GM19351 (cell line): ENCODE results near the gene LRP8.

Experiments used
- ATAC-seq: cut with Tn5 transposase; IDR thresholded peaks from one replicate; pipeline ENCODE4 v1.9.1; 2021; ENCODE audit warnings: mild to moderate bottlenecking, moderate library complexity; ENCODE audit not compliant: unreplicated experiment

LRP8 gene

DNA sequence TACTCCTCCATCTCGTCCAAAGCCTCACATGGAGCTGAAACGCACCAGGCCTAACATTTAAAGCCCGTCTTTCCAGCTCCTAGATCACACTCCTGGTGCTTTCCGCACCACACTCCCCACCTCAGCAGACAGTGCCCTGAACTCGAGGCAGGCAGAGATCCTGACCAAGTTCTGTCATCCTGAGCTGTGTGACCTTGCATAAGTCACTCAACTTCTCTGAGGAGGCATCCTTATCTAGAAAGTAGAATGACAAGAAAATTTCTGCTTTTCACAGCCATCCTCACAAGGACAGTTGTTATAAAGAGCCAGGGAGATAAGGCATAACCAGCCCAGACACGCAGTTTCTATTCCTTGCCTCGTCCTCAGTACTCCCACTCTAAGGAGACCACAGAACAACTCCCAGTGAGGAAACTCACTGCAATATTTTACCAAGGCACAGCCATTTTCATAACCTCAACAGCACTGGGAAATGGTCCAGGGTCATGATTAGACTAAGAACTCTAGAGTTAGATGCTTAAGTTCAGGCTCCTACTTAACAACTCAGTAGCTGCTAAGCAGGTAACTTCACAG lies 3.1 kb downstream of the LRP8 start:
- no peak for ATAC-seq

DNA sequence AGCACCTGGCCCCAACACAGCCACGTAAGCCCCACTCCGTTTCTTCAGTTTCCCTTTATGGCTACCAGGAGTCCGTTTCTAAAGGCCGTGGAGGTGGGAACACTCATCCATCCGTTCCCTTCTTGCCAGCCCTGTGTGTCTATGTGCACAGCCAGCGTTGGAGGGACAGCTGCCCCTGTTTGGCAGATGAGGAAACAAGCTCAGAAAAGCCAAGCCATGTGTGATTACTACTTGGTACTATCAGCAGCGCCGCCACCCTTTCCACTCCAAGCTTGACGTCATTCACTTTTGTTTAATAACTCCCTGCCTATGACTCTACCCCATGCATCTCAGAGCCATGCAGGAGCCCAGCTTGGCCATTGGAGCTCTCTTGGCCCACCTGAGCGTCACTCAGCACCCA lies 3.5 kb downstream of the LRP8 start:
- no peak for ATAC-seq

DNA sequence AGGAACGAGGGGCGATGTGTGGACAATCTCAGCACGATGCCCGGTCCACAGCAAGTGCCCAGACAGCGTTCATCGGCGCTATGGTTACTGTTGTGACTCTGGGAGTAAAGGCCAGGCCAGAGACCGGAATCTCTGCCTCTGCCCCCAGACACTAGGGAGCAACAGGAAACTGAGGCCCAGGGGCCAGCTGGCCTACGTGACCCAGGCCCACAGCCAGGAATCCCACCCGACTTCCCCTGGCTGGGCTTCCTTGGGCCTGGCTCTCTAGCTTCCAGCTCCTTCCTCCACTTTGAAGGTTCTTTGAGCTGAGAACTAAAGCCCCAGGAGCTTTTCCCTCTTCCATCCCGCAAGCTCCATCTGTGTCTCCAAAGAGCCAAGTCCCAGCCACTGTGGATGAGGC lies 4.6 kb downstream of the LRP8 start:
- ATAC-seq = no peak

DNA sequence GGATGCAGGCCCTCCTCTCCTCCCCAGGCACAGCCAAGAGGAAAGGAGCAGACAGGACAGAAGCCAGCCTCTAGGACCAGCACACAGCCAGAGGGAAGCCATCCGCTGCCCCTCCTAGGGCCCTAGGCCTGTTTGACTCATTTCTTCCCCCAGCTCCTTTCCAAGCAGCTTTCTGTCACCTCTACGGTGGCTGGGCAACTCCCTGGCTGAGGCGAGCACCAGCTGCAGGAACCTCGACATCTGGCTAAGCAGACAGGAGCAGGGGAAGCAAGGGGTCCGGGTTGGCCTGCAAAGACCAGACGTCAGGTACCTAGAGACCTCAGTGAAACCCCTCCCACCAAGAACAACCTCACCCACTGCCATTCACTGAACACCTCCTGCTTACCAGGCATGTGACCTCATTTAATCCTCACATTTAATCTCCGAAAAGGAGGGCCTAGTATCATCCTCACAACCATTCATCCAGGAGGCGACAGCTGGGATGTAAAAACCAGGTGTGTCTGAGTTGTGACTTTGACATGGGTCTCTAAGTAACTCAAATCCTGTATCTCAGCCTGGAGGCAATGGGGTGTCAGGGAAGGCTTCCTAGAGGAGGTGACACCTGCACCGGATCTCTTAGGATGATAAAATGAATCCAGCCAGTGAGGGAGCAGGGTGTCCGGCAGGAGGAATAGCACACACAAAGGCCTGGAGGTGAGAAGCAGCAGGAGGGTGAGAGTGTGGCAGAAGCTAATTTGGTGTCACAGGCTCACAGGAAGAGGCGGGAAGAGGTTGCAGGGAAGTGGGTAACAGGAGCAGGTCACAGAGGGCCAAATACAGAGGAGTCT lies 5.9 kb downstream of the LRP8 start:
- no peak for ATAC-seq

DNA sequence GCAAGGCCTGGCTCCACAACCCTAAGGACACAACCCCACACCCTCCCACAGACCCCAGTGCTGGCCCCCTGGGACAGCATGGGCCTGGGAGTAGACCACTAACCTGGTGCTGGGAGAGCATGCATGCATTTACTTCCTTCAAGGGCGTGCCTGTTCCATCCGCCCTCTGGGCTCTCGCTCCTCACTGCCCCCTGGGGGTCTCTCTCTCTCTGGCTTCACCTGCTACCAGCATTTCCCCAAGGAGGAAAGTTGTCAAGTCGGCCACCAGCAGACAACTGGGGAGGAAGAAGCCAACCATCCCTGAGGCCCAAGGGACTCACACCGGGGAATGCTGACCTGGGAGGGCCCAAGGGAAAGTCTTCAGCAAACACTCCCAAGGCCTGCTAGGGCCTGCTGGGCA lies 6.5 kb downstream of the LRP8 start:
- no peak for ATAC-seq

DNA sequence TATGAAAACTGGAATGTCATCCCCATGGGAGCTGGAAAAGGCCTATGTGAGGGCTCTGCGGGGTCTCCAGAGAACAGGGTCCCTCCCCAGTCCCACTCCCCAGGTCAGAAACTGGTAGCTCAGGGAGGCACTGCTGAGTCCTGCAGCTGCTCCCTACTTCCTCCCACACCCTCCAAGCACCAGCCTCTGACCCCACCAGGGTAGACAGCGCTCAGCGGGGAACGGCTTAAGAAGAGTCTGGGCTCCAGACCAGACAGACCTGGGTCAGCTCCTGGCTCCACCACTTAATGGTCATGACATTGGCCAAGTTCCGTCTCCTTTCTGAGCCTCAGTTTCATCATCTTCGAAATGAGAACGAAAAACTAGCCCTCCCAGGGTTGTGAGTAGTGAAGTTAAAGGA lies 7.2 kb downstream of the LRP8 start:
- ATAC-seq = no peak

DNA sequence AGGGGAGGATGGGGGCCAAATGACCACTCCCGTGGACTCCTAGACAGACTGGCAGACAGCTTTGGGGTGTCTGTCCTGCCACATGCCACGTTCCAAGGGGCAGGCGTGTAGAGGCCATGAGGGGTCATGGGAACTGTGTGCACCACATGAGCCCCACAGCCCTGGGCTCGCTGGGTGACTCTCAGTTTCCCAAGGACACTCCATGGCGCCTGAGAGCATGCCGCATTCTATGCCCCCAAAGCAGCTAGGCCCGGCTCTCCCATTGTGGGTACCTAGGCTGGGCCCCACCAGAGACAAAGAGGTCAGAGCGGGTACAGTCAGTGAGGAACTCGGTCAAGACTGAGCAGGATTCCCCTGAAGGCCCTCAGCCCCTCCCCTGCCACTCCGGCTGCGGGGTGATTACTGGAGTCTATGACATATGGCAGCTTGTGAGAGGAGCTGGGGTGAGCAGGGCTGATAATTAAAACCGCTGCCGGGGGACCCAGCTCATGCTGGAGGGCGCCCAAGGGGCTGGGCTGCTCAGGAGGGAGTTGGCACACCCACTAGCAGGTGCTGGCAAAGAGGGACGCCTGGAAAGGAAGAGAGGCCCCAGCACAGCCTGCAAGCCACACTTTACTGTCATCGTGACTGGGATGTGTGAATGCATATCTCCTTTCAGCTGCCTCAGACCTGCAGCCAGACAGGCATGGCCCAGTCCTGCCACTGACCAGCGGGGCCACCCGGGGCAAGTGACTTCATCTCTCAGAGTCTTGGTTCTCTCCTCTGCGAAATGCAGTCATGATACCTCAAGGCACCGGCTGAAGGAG lies 8.4 kb downstream of the LRP8 start:
- ATAC-seq = no peak

DNA sequence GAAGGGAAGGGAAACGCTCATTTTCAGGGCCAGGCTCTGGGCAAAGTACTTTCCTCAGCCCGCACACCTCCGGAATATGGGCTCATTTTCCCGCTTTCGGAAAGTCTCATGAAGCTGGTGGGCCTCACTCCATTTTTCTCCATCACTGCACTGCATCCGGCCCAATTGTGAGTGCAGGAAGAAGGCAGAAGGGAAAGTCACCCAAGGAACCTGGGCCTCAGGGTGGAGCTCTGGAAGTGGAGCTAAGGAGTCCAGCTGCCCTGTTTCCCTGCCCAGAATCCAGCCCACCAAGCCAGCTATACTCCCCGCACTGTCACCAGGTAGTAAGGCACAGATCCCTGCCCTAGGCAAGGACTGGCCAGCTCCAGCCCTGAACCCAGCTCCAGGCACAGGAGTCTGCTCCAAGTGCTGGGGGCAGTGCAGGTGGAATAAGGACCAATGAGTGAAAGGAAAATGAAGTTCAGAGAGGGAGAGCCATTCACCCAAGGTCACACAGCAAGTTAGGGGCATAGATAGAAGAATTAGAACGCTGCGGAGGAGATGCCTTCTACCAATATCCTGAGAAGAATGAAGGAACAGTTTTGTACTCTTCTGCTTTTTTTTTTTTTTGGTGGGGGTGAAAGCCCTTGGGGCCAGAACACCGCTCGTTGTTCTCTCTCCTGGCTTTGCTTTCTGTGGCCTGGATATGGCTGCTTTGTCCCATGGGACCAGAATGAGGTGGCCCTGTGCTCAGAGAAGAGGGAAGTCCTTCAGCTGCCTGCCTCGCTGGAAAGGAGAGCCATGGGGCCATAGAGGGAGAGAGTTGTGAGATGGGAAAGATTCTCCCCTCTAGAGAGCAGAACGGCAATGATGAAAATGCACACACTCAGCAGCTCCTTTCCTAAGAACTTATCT lies 10.0 kb downstream of the LRP8 start:
- no peak for ATAC-seq

DNA sequence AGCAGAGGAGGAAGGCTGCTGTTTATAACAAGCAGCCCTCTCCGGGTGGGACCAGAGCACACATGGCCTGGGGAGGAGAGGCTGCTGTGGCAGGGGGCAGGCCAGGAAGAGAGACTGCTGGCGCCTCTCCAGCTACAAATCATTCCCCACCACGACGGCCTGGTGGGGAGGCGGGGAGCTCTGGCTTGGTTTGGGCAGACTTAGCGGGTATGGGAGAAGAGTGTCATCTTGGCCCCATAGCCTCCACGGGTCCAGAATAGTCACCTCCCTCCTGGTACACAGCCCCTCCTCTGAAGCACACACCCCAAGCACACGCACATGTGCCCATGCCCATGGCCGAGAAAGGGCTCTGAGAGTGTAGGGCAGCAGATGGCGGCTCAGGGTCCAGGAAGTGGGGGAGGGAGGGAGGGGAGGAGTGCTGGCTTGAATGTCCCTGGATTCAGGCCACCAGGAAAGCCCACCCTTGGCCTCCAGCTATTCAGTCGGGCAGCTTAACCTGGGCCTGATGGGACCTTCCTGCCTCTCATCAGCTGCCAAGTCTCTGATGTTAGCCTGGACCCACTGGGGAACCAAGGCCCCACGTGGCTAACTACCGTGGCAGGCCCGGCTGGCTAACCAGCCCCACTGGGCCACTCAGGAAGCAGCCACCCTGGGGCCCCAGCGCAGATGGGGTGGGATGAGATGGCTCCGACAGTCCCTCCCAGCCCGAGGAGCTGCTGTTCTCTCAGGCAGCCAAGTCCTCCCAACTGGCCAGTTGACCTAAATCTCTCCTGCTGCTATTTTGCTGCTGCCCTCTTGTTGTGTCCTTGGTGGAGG lies 10.9 kb downstream of the LRP8 start:
- no peak for ATAC-seq

DNA sequence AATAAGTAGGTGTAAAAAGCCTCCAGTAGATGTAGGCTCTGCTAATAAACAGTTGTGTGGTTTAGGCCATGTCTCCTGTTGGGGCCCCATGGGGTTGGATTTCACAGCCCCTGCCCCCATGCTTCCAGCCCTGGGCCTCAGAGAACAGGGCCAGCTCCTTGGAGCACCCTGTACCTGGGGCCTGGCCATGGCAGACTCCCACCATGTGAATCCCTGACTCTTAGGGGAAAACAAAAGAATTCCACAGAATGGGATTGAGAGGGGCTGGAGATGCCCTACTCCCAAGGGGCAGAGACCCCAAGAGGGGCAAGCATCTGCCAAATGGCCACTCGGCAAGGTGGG lies 11.5 kb downstream of the LRP8 start:
- no peak for ATAC-seq

DNA sequence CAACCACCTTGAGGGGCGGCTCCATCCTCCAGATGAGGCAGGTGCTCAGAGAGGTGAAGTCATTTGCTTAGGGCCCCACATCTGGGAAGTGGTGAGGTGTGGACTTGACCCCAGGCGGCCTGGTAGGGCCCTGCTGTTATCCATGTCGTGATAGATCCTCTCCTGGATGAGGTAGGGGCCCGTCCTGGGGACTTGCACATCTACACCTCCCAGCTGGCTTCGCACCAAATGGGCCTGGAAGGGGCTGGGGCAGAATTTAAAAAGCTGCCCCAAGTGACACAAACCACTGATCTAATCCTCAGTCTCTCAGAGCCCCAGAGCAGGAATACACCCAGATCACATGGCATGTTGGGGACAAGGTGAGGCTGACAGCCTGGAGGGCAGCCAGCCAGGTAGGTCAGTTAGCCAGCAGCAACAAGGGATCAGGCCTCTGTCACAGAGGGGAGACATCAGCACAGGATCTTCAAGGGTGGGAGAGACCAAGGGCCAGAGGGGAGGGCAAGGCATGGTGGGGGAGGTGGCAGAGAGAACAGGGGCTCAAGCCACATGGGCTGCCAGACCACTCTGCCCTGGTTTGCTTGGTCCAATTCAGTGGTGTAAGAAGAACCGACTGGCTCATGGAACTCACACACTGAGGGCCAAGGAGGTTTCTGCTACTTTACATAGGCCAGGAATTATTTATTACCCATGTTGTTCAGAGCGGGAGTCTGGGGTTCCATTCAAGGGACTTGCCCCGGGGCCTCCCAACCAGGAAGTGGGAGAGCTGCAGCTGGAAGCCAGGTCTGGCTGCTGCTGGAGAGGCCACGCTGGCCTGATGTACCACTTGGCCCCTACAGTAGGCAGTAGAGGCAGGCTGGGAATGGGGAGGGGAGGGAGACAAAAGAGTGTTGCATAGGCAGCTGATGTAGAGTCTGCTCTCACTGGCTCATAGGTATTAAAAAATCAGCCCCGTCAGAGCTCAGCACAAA lies 12.1 kb downstream of the LRP8 start:
- ATAC-seq = no peak

DNA sequence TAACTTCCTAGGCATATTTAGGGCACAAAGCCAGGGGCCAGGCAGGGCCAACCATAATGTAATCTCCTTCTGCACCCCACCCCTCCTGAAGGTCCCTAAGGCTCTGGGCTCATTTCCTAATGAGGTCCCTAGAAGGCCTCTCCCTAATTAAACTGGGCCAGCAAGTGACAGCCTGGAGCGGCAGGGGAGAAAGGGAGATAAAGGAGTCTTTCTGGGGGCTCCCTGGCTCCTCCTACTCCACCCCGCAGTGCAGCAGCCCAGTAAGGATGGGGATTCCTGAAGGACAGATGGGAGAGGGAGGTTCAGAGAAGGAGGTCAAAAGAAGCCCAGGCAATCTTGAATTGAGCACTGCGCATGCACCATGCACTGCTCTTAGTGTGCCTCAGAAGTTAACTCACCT lies 12.8 kb downstream of the LRP8 start:
- ATAC-seq = no peak

DNA sequence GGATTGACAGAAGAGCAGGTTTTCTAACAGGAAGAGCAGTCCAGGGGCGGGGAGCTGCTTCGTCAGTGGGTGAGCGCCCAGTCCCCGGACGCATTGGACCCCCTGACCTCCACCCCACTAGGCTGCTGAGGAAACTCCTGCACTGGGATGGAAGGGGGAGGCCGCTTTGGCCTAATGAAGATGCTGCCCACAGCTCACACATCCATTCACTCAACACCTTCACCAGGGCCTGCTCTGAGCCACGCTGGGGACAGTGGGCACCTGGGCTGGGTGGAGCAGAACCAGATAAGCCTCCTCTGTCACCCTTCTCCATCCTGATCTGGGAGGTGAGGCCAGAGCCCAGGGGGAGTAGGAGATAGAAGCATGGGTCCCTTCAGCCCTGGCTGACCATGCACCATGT lies 13.3 kb downstream of the LRP8 start:
- no peak for ATAC-seq

DNA sequence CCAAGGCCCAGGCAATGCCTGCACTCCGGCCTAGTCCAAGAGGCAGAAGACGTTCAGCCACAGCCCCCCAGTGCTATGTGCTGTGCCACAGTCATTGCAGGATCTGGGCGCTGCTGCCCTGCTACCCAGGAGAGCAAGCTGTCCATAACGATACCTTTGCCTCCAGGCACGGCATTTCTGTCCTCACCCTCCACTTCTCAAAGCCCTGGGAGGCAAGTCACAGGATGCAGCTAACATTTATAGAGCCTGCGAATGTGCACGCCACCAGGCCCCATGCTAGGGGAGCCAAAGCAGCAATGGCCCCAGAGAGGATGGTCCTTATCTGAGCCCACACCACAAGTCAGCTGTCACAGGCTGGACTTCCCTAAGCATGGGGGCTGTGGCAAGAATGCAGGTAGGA lies 13.8 kb downstream of the LRP8 start:
- ATAC-seq = no peak

DNA sequence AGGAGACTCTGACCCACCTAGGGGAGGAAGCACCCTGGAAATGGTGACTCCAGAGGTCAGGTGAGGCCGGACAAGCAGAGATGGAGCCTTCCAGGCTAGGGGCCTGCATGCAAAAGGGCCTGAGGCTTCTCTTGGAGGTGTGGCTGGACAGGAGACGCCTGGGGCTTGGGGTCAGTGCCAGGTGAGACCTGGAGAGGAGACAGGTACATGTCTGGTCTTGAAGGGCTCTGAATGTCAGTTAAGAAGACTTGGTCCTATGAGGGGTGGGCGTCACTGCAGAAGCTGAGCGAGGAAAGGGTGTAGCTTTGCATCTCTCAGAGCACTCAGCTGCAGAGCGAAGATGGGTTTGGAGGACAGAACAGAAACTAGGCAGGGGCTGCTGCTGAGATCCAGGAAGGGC lies 14.3 kb downstream of the LRP8 start:
- ATAC-seq = no peak

DNA sequence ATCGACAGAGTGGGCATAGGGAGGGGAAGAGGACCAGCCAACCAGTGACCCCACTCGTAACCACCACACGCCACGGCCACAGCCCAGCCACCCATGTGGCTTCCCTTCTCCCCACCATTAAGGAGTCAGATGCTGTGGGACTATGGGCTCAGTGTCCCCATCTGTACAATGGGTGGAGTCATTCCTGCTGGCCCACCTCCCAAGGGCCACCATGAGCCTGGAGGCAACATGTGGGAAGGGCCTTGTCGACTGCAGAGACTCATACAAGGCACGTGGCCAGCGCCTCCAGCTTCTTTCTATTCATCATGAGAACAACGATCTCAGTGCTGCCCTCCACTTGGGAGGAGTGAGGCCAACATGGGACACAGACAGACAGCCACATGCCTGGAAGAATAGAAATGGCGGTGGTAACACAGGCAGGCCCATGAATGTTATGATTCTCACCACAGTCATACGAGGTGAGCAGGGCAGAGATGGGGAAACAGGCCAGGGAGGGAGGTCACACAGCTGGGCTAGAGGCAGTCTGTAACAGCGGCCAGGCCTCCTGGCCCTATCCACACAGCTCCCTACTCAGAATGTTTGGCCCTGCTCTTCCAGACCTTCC lies 16.1 kb downstream of the LRP8 start:
- no peak for ATAC-seq

DNA sequence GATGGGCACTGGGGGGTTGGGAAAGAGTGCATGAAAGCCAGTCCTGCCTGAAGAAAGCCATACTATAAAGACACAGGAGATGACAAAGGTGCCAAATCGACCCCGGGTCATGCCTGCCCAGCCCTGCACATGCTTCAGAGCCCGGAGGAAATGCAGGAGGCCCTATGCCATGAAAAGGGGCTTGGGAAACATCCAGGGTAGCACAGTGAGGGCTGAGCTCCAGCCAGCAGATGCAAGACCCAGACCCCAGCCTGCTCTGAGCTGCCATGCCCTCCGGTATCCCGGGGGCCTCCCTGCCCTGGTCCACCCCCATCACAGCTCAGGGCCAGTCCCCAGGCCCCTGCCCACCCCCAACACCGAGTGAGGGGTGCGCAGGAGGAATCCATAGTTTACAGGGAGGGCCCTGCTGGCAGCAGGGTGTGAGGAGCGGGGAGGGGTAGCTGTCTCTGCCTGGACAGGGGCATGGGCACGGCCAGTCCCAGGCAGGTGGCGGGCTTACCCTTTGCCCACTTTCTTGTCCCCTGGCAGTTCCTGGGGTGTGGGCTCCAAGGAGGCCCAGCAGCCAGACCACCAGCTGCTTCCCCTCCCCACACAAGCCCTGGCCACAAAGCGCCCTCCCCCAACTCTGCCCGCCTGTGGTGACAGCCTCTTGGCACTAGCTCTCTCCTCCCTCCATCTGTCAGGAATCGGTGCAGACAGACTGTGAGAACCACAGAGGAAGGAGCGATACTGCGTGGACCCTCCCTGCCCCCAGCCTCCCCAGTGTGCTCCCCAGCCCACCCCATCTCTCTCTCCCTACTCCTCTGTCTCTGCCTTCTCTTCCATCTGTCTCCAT lies 16.8 kb downstream of the LRP8 start:
- ATAC-seq = no peak

DNA sequence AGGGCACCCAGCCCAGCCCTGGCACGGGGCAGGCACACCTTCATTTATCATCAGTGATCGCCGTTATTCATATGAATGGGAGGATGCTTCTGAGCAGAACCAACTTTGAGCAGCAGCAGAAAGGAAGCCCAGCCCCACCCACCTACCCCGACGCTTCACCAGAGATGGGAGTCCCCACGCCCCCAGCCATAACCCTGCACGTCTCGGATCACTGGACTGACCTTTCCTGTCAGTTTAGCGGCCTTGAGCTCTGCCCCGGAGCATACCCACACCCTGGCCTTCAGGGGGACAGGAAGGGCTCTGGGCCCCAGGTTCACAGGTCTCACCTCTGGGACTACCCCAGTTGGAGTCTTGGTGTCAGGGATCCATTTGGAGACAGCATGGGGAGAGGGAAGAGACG lies 18.1 kb downstream of the LRP8 start:
- ATAC-seq = no peak
